ENCODE measurements around the gene CEP41. TPM values are rescaled to one million over a fixed set of nuclear protein-coding genes. Genes with fewer than 3 reads are reported as not detected.

Gene CEP41
- total and polyA plus RNA-seq, 10 of the 15 experiments (the other 5 are each of a cell fraction or from before 2014, with no cell fraction given), result 11.4 to 43.0 (median 24.7) TPM

- TF ChIP-seq, protein P1, sequence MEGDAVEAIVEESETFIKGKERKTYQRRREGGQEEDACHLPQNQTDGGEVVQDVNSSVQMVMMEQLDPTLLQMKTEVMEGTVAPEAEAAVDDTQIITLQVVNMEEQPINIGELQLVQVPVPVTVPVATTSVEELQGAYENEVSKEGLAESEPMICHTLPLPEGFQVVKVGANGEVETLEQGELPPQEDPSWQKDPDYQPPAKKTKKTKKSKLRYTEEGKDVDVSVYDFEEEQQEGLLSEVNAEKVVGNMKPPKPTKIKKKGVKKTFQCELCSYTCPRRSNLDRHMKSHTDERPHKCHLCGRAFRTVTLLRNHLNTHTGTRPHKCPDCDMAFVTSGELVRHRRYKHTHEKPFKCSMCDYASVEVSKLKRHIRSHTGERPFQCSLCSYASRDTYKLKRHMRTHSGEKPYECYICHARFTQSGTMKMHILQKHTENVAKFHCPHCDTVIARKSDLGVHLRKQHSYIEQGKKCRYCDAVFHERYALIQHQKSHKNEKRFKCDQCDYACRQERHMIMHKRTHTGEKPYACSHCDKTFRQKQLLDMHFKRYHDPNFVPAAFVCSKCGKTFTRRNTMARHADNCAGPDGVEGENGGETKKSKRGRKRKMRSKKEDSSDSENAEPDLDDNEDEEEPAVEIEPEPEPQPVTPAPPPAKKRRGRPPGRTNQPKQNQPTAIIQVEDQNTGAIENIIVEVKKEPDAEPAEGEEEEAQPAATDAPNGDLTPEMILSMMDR (IDR thresholded peaks at IDR 0.05 in 2 of 3, conservative IDR thresholded peaks at IDR 0.05 in 1 of 3; ENCODE audit: control insufficient read depth in 2 of 3, extremely low read depth in 1 of 3, insufficient read depth in 1 of 3, low read depth in 3 of 3, low read length in 3 of 3), result no peak
- no peak for TF ChIP-seq CREM (IDR thresholded peaks at IDR 0.05; ENCODE audit: low read depth)
- no peak for TF ChIP-seq ZBTB40 (IDR thresholded peaks at IDR 0.05; ENCODE audit: borderline replicate concordance)
- TF ChIP-seq HDAC2 (IDR thresholded peaks at IDR 0.05), result no peak
- TF ChIP-seq FOXM1 (IDR thresholded peaks at IDR 0.05; ENCODE audit: low read depth, low read length), result no peak
- no peak for TF ChIP-seq ASH2L (IDR thresholded peaks at IDR 0.05; ENCODE audit: borderline replicate concordance, low read depth)
- TF ChIP-seq E2F8 (IDR thresholded peaks at IDR 0.05; ENCODE audit: low read depth, partially characterized antibody), result no peak
- TF ChIP-seq ZNF274 (IDR thresholded peaks at IDR 0.05; ENCODE audit: insufficient read depth, insufficient read length), result no peak
Observed at GRCh38 chr7:130379532-130379920, 61.3 kb downstream of the CEP41 start (continued).

All from GM12878 (cell line).